Measurements from ENCODE around the gene PDP2.

DNA sequence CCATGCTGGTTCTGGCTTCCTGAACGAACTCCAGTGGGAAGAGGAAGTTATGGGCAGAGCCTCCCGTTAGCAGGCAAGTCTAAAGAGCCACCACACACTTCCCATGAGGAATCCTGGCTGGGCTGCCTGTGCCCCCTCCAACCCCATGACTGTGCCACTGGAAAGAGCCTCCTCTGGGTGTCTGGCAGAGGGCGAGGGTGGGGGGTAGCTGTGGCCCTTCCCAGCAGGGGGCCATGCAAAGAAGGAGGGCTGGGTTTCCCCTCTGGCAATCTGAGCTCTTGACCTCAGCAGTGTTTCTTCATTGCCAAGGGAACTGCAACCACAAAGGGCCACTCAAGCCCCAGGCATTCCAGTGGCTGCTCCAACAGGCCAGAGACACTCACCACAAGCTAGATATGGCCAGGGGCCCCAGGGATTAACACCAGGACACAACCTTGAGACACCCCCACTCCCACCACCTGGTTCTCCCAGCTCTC is 46.7 kb downstream of the PDP2 start:
- TF ChIP-seq BHLHE40 (IDR thresholded peaks at IDR 0.05; ENCODE audit: borderline replicate concordance) (no peak), FOXA1 (IDR thresholded peaks at IDR 0.05) (no peak), FOXM1 (IDR thresholded peaks at IDR 0.05; ENCODE audit: borderline replicate concordance) (no peak), L3MBTL2 (conservative IDR thresholded peaks at IDR 0.05) (no peak)
